GM18861 (cell line): ENCODE measurements around the gene ACTR2.
A peak's percentile ranks its signal among the peaks of the same experiment; 100 is the strongest.
"Not testable (repeated sequence)": the region's sequence is repeated elsewhere in the genome, so short reads cannot be mapped to it uniquely, and the experiment has no call there.

ENCODE experiments used
- ATAC-seq: cut with Tn5 transposase; IDR thresholded peaks from one replicate; pipeline ENCODE4 v1.9.1; 2021; ENCODE audit not compliant: unreplicated experiment

The ACTR2 gene

GRCh38 chr2:65227456-65228262, at the start of gene ACTR2:
TSS of gene ACTR2 (plus strand) at chr2:65227831. CDS start at chr2:65227910, 79 bp downstream.
- peak; percentile 82 for ATAC-seq

- no peak for ATAC-seq
Observed at GRCh38 chr2:65182570-65182969, 45.1 kb upstream of the ACTR2 start.

GRCh38 chr2:65183406-65183805, 44.2 kb upstream of the ACTR2 start:
- ATAC-seq, result not testable (repeated sequence)

- ATAC-seq, result no peak
Observed at GRCh38 chr2:65185012-65185411, 42.6 kb upstream of the ACTR2 start.

- no peak for ATAC-seq
Observed at GRCh38 chr2:65186093-65186868, 41.4 kb upstream of the ACTR2 start.

GRCh38 chr2:65186872-65187851, 40.5 kb upstream of the ACTR2 start:
- no peak for ATAC-seq

- ATAC-seq, result no peak
Observed at GRCh38 chr2:65193446-65193845, 34.2 kb upstream of the ACTR2 start.

- no peak for ATAC-seq
Observed at GRCh38 chr2:65198737-65199136, 28.9 kb upstream of the ACTR2 start.

GRCh38 chr2:65199166-65199565, 28.5 kb upstream of the ACTR2 start:
- no peak for ATAC-seq

- ATAC-seq, result no peak
Observed at GRCh38 chr2:65199891-65200290, 27.7 kb upstream of the ACTR2 start.

GRCh38 chr2:65204461-65205210, 23.0 kb upstream of the ACTR2 start:
- ATAC-seq, result no peak

GRCh38 chr2:65212115-65212514, 15.5 kb upstream of the ACTR2 start:
- ATAC-seq, result no peak

- ATAC-seq, result no peak
Observed at GRCh38 chr2:65212619-65213018, 15.0 kb upstream of the ACTR2 start.

- ATAC-seq, result no peak
Observed at GRCh38 chr2:65213035-65213434, 14.6 kb upstream of the ACTR2 start.

- no peak for ATAC-seq
Observed at GRCh38 chr2:65214361-65214760, 13.3 kb upstream of the ACTR2 start.

- ATAC-seq, result no peak
Observed at GRCh38 chr2:65214843-65215242, 12.8 kb upstream of the ACTR2 start.

GRCh38 chr2:65215946-65216345, 11.7 kb upstream of the ACTR2 start:
- ATAC-seq, result no peak

- ATAC-seq, result no peak
Observed at GRCh38 chr2:65220432-65221131, 7.0 kb upstream of the ACTR2 start.

- ATAC-seq, result not testable (repeated sequence)
Observed at GRCh38 chr2:65221275-65221674, 6.4 kb upstream of the ACTR2 start.

GRCh38 chr2:65227020-65227455, 593 bp upstream of the ACTR2 start:
- peak; percentile 5 for ATAC-seq
